ENCODE results near the gene APOA4. TPM values are rescaled to one million over a fixed set of nuclear protein-coding genes. Genes with fewer than 3 reads are reported as not detected.

APOA4 gene
- total and polyA plus RNA-seq, 2 experiments from 2014 or later = 0.86 to 2.1 TPM

DNA sequence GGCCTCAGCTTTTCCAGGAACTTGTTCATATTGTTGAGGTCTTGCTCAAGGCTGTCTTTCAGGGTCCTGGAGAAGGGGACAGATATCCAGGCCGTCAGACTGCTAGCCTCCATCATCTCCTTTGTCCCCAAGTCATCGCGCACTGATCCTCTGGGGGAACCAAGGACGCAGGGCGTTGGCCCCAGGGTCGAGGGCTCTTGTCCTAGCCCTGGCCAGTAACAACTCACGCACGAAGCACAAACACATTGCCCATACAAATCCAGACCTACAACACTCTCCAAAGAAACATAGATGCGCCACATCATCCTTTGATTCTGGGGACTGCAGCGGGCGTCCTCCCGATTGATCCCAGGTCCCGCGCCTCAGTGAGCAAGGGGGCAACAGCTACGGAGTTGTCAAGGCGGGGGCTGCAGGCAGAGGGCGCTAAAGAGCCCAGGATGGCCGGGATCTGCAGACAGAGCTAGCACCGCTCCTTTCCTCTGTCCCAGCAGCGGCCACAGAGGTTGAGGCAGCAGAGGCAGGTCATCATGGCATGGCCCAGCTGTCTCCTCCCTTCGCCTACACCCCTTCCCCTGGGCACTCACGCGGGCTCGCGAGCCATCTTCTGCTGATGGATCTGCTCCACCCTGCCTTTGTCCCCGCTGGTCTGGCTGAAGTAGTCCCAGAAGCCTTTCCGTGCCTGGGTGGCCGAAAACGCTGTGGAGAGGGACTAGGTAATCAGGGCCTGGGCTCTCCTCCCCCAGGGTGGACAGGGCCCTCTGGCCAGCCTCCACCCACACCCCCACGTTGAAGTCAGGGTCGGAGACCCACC lies 31.9 kb downstream of the APOA4 start:
- TF ChIP-seq, protein P1, sequence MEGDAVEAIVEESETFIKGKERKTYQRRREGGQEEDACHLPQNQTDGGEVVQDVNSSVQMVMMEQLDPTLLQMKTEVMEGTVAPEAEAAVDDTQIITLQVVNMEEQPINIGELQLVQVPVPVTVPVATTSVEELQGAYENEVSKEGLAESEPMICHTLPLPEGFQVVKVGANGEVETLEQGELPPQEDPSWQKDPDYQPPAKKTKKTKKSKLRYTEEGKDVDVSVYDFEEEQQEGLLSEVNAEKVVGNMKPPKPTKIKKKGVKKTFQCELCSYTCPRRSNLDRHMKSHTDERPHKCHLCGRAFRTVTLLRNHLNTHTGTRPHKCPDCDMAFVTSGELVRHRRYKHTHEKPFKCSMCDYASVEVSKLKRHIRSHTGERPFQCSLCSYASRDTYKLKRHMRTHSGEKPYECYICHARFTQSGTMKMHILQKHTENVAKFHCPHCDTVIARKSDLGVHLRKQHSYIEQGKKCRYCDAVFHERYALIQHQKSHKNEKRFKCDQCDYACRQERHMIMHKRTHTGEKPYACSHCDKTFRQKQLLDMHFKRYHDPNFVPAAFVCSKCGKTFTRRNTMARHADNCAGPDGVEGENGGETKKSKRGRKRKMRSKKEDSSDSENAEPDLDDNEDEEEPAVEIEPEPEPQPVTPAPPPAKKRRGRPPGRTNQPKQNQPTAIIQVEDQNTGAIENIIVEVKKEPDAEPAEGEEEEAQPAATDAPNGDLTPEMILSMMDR (IDR thresholded peaks at IDR 0.05; ENCODE audit: low read depth, low read length) = peak; percentile 94
- no peak overlapping the region for H3K27ac ChIP-seq
- H3K36me3 ChIP-seq = peaks cover 3% of the 10 kb centered on the region
- peaks cover 8% of the 10 kb centered on the region for H3K27me3 ChIP-seq
- DNase-seq (ENCODE audit: low read depth in 1 of 2, low spot score in 1 of 2) = peak; percentile 77 to 85
- H3K4me3 ChIP-seq = no peak overlapping the region
- no peaks in the 10 kb centered on the region for H3K9me3 ChIP-seq (ENCODE audit: low read depth)
- H3K4me1 ChIP-seq (ENCODE audit: low read depth) = peaks cover 3% of the 10 kb centered on the region

DNA sequence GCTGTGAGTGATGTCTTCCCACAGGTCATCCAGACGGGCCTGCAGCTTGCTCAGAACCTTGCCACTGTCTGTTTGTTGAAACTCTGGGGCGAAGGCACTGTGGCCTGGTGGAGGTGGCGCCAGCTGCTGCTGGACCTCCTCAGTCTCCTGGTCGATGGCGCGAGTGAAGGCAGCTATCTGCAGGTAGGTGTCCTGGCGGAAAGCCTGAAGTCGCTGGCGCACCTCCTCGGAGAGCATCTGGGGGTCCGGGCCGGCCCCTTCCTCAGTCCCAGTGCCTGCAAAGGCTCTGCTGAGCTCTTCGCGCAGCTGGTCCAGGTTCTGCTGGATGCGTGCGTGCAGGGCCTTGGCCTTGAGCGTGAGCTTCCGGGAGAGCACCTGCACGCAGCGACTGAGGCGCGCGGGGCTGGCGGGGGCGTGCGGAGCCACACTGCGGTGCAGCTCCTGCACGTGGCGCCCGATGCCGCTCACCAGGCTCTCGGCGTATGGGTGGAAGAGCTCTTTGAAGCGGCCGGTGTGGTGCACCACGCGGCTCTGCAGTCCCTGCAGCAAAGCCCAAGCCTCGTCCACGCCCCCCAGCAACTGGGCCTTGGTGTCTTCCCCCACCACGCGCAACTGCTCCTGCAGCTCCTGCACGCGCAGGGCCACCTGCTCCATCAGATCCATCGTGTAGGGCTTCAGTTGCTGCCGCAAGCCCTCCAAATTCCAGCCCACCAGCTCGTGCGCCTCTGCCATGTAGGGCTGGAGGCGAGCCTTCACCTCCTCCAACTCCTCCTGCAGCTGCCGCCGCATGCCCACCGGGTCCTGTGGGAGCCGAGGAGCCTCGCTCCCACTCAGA lies 32.7 kb downstream of the APOA4 start:
- Histone ChIP-seq H3K27me3 (peaks cover 8% of the 10 kb centered on the region), H3K9me3 (ENCODE audit: low read depth) (no peaks in the 10 kb centered on the region), H3K4me3 (no peak overlapping the region), H3K27ac (no peak overlapping the region), H3K4me1 (ENCODE audit: low read depth) (peaks cover 3% of the 10 kb centered on the region), H3K36me3 (peaks cover 11% of the 10 kb centered on the region)
- no peak for DNase-seq (ENCODE audit: low read depth in 1 of 2, low spot score in 1 of 2)
- TF ChIP-seq, protein P1 (IDR thresholded peaks at IDR 0.05; ENCODE audit: low read depth, low read length) = no peak

DNA sequence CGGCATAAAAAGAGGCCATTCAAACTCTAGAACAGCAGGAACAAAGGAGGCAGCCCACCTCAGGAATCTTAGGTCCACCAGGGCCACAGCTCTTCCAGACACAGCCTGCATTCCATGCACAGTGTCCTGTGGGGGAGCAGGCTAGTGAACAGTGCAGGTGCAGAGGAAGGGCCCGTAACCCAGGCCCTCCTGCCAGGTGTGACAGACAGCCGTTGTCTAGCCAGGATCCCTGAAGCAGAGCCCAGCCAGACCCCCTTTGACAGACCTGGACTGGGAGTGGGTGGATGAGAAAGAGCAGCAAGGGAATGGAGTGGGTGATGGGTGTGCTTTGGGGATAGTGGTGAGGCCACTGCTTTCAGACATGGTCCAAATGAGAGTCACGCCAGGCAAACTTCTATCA lies 34.1 kb downstream of the APOA4 start:
- Histone ChIP-seq H3K4me1 (ENCODE audit: low read depth) (peaks cover 3% of the 10 kb centered on the region), H3K36me3 (peaks cover 19% of the 10 kb centered on the region), H3K27me3 (peaks cover 8% of the 10 kb centered on the region), H3K9me3 (ENCODE audit: low read depth) (no peaks in the 10 kb centered on the region), H3K4me3 (no peak overlapping the region), H3K27ac (no peak overlapping the region)
- TF ChIP-seq, protein P1 (IDR thresholded peaks at IDR 0.05; ENCODE audit: low read depth, low read length) = no peak
- DNase-seq (ENCODE audit: low read depth in 1 of 2, low spot score in 1 of 2) = no peak

DNA sequence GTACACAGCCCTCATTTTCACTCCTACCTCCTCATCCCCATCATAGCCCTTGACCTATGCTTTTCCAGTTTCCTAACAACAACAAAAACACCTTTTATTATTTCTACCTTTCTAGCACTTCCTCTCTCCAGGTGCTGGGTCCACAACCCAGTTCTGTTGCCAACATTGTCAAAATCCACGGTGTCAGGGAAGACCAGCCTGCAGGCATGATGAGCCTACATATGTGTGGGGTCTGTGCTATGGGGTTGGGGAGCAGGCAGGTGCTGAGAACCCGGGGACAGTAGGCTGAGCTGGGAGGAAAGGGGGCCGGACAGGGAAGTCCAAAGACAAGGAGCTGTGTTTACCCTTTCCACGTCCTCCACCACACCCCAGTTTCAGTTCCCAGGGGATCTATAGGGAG lies 34.6 kb downstream of the APOA4 start:
- peaks cover 8% of the 10 kb centered on the region for H3K27me3 ChIP-seq

DNA sequence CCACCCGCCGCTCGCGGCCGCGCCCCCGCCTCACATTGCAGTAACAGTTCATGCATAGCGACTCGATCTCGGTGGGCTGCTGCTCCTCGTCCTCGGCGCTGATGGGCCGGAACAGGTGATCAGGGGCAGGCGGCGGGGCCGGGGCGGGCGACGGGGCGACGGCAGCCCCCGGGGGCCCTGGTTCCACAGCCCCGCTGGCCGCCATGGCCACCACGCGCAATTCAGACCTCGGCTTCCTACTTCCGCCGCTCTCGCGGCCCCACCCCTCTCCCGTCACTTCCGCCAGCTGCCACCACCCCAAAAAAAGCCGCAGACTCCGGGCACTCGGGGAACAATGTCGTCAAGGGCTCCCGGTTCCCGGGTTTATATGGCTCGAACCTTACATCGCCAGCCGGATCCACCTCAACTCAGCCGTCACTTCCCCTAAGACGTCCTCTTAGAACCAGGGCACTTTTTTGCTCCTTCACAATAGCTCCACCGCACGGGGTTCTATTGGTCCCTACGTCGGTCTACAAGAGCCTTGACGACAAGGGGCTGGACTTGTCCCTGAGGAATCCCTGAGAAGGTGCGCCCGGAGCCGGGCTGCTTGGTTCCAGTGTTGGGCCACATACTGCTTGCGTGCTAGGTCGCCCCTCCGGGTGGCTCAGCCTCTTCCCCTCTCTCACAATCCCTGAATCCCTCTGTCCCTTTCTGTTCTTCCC lies 35.2 kb downstream of the APOA4 start, which contains the start of gene ZPR1:
TSS of gene ZPR1 (minus strand) at position 238 of the 701 bp plus-strand sequence. CDS start at position 205, 33 bp downstream.
- peak within 1 kb of the TSS; percentile 82 for H3K4me3 ChIP-seq
- peak within 1 kb of the TSS; percentile 73 for H3K27ac ChIP-seq
- peaks cover 25% of the 10 kb centered on the region for H3K36me3 ChIP-seq
- TF ChIP-seq, protein P1 (IDR thresholded peaks at IDR 0.05; ENCODE audit: low read depth, low read length) = no peak
- H3K9me3 ChIP-seq (ENCODE audit: low read depth) = no peaks in the 10 kb centered on the region
- DNase-seq (ENCODE audit: low read depth in 1 of 2, low spot score in 1 of 2) = peak; percentile 71 to 82
- H3K27me3 ChIP-seq = peaks cover 8% of the 10 kb centered on the region
- peaks cover 3% of the 10 kb centered on the region for H3K4me1 ChIP-seq (ENCODE audit: low read depth)

More for the DNA sequence above, 34.6 kb downstream of the APOA4 start:
- TF ChIP-seq, protein P1 (IDR thresholded peaks at IDR 0.05; ENCODE audit: low read depth, low read length) = no peak
- Histone ChIP-seq H3K4me1 (ENCODE audit: low read depth) (peaks cover 3% of the 10 kb centered on the region), H3K36me3 (peaks cover 19% of the 10 kb centered on the region), H3K27ac (no peak overlapping the region), H3K9me3 (ENCODE audit: low read depth) (no peaks in the 10 kb centered on the region), H3K4me3 (peak overlapping the region; percentile 82)
- DNase-seq (ENCODE audit: low read depth in 1 of 2, low spot score in 1 of 2) = no peak
